GM10248 (cell line): Measurements from ENCODE around the gene PACSIN1.

Experiments used
- CTCF ChIA-PET: fragments of 300-600 bp; sonication (Branson Sonifier 250); formaldehyde crosslinking; extraction: SDS; loops from one replicate; lab custom pipeline; 2021; ENCODE audit warnings: antibody characterized with exemption; lab: Yijun Ruan, JAX
- POLR2A ChIA-PET: fragments of 350-650 bp; sonication (Branson Sonifier 250); formaldehyde crosslinking; extraction: SDS; loops from one replicate; lab custom pipeline; 2020; ENCODE audit warnings: antibody characterized with exemption; lab: Yijun Ruan, JAX
- DNase-seq: peaks from one replicate; pipeline ENCODE4 v3.0.0; 2012; ENCODE audit errors: extremely low spot score
- TF ChIP-seq, protein P1 (sequence below): IDR thresholded peaks from 2 replicates; pipeline ENCODE4 v1.5.1; 2012; ENCODE audit warnings: mild to moderate bottlenecking, low read depth; ENCODE audit errors: extremely low read depth, missing control alignments, control extremely low read depth

Gene PACSIN1

DNA sequence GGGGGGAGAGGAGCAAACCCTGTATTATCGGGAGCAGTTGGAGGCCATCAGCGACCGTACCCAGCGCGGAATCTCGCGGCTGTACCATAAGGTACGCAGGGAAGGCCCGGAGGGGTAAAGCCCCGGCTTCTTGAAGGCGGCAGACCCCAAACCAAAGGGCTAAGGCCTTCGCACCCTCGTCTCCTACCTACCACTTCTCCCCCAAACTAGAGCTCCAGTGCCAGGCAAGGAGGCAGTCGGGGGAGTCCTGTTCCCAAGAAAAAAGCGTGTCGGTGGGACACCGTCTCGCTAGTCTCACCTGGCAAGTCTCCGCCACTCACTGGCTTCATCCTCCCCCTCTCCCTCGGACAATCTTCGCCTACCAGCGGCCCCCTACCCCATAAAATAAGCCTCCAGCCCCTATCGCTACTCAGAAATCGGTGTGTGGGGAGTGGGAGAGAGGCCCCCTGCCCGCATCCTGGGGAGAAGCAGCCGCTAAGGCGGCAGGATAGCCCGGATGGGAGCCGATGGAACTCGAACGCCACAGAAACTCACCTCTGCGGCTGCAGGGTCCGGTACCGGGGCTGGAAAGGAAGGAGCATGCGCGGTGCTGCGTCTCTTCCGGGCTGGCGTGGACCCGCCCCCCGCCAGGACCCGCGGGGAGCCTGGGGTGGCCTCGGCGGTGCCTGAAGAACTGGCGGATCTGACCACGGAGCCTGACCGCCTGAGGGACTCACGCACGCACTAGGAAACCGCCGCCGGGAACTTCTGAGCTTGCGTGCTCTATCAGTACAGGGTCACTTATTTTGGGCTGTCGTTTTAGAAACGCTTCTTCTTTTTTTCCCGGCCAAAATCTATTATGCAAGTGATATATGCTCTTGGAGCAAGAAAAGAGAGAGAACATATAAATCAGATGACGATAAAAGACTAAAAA lies 40.1 kb upstream of the PACSIN1 start, which contains the start of gene RPS10:
RPS10 (minus strand) TSS at position 572 of the 913 bp plus-strand sequence. CDS start 848 bp downstream, outside the sequence.
- CTCF ChIA-PET = interaction anchor here (1.1 to 3.5 kb wide), 7 partner anchors 11 to 230 kb away, joined by 3 to 21 read pairs (median 4); partner anchors contain the start of gene SMIM29
- DNase-seq = peak; percentile 99
- TF ChIP-seq, protein P1, sequence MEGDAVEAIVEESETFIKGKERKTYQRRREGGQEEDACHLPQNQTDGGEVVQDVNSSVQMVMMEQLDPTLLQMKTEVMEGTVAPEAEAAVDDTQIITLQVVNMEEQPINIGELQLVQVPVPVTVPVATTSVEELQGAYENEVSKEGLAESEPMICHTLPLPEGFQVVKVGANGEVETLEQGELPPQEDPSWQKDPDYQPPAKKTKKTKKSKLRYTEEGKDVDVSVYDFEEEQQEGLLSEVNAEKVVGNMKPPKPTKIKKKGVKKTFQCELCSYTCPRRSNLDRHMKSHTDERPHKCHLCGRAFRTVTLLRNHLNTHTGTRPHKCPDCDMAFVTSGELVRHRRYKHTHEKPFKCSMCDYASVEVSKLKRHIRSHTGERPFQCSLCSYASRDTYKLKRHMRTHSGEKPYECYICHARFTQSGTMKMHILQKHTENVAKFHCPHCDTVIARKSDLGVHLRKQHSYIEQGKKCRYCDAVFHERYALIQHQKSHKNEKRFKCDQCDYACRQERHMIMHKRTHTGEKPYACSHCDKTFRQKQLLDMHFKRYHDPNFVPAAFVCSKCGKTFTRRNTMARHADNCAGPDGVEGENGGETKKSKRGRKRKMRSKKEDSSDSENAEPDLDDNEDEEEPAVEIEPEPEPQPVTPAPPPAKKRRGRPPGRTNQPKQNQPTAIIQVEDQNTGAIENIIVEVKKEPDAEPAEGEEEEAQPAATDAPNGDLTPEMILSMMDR = no peak
- POLR2A ChIA-PET = interaction anchor here (0.5 to 1.4 kb wide), 7 partner anchors 10 to 274 kb away, joined by 3 to 7 read pairs (median 4); partner anchors contain the start of gene SMIM29

DNA sequence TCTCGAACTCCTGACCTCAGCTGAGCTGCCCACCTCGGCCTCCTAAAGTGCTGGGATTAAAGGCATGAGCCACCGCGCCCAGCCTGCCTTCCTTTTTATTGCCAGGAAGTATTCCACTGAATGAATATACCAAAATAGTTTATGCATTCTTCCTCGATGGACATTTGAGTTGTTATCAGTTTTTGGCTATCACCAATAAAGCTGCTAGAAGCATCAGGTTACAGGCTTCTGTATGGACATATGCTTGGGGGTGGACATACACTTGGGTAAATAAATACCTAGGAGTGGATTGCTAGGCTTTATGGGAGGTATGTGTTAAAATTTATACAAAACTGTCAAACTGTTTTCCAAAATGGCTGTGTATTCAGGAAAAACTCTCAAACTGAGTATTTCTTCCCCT lies 30.0 kb upstream of the PACSIN1 start:
- TF ChIP-seq, protein P1 = no peak
- CTCF ChIA-PET = interaction anchor here (1.2 to 1.9 kb wide), 2 partner anchors 25 to 240 kb away, joined by 5 to 6 read pairs; no protein-coding TSS in a partner anchor
- DNase-seq = no peak
- POLR2A ChIA-PET = no interaction called here

DNA sequence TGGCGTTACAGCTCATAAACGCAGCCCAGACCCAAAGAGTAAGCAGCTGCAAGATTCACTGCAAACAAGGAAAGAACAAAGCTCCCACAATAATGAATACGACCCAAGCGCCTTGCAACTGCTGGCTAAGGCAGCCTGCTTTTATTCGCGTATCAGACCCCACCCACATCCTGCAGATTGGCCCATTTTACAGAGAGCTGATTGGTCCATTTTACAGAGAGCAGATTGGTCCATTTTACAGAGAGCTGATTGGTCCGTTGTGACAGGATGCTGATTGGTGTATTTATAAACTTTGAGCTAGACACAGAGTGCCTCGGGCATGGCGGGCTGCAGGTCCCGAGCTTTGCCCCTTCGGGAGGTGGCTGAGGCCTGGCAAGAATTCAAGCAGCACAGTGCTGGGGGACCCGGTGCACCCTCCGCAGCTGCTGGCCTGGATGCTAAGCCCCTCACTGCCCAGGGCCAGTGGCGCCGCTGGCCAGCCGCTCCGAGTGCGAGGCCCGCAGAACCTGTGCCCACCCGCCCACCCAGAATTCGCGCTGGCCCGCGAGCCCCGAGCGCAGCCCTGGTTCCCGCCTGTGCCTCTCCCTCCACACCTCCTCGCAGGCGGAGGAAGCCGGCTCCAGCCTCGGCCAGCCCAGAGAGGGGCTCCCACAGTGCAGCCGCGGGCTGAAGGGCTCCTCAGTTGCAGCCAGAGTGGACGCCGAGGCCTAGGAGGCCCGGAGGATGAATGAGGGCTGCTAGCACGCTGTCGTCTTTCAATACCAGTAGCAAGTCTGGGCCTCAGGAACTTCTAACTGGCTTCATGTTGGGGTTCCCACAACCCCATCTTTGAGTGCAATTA lies 28.9 kb upstream of the PACSIN1 start:
- ChIA-PET POLR2A (no interaction called here), CTCF (interaction anchor here (0.8 to 1.9 kb wide), 4 partner anchors 11 to 274 kb away, joined by 3 to 6 read pairs (median 5); partner anchors contain the start of gene RPS10)
- DNase-seq = no peak
- TF ChIP-seq, protein P1 = no peak

DNA sequence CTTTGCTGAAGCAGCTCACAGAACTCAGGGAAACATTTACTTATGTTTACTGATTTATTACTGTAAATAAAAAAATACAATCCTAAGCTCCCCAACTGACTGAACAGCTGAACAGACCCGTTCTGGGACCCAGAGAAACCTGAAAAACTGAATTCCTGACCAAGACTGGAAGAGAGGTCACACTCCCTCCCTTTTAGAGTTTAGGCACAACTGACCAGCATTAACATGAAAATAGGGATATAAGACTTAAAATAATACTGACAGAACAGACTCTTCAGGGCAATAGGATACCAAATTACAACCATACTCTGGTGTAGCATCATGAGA lies 28.3 kb upstream of the PACSIN1 start:
- ChIA-PET CTCF (interaction anchor here (1.9 kb wide), 2 partner anchors 12 to 242 kb away, joined by 5 read pairs; partner anchors contain the start of gene RPS10), POLR2A (no interaction called here)
- no peak for DNase-seq
- TF ChIP-seq, protein P1 = no peak

DNA sequence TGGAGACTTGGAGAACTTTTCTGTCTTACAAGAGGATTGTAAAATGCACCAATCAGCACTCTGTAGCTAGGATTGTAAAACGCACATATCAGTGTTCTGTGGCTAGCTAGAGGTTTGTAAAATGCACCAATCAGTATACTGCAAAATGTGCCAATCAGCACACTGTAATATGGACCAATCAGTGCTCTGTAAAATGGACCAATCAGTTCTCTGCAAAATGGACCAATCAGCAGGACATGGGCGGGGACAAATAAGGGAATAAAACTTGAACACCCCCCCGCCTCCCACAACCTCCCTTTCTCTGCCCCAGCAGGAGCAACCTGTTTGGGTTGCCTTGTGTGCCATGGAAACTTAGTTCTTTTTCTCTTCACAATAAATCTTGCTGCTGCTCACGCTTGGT lies 27.2 kb upstream of the PACSIN1 start:
- TF ChIP-seq, protein P1 = no peak
- no peak for DNase-seq
- CTCF ChIA-PET = interaction anchor here (1.5 to 2.4 kb wide), 2 partner anchors 10 to 170 kb away, joined by 4 to 8 read pairs; no protein-coding TSS in a partner anchor
- POLR2A ChIA-PET = no interaction called here

DNA sequence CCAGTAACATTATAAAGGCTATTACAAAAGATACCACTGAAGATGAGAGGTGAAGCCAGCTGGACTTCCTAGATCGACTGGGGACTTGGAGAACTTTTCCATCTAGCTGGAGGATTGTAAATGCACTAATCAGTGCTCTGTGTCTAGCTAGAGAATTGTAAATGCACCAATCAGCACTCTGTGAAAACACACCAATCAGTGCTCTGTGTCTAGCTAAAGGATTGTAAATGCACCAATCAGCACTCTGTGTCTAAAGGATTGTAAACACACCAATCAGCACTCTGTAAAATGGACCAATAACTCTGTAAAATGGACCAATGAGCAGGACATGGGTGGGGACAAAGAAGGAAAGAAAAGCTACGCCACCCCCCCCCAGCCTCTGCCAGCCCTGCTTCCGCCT lies 26.4 kb upstream of the PACSIN1 start:
- no peak for DNase-seq
- POLR2A ChIA-PET = no interaction called here
- TF ChIP-seq, protein P1 = no peak
- CTCF ChIA-PET = interaction anchor here (1.0 to 2.4 kb wide), 5 partner anchors 9 to 170 kb away, joined by 3 to 8 read pairs (median 3); no protein-coding TSS in a partner anchor
